Measurements from ENCODE around the gene HIKESHI.
"Not testable (repeated sequence)": the region's sequence is repeated elsewhere in the genome, so short reads cannot be mapped to it uniquely, and the experiment has no call there.

HIKESHI gene

GRCh38 chr11:86302092-86302793 lies at the start of gene HIKESHI:
Gene HIKESHI (plus strand): TSS chr11:86302240. CDS start chr11:86302449, 209 bp downstream.
- DNase-seq = peak; percentile 76 to 89

- no peak for DNase-seq
Measured at GRCh38 chr11:86255896-86256295, 46.1 kb upstream of the HIKESHI start.

- DNase-seq = no peak
Measured at GRCh38 chr11:86256608-86257007, 45.4 kb upstream of the HIKESHI start.

GRCh38 chr11:86257446-86257845 lies 44.6 kb upstream of the HIKESHI start:
- DNase-seq = no peak

DNA sequence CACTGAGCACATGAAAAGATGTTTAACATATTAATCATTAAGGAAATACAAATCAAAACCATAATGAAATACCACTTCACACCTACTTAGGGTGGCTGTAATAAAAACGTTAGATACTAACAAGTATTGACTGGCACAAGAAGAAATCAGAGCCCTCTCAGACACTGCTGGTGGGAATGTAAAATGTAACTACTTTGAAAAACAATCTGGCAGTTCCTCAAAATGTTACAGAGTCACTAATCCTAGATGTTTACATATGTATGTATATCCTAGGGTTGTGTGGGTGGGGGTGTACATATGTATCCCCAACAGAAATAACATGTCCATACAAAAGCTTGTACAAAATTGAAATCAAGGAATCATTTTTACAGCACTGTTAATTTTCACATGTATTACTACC lies 42.3 kb upstream of the HIKESHI start:
- no peak for DNase-seq

DNA sequence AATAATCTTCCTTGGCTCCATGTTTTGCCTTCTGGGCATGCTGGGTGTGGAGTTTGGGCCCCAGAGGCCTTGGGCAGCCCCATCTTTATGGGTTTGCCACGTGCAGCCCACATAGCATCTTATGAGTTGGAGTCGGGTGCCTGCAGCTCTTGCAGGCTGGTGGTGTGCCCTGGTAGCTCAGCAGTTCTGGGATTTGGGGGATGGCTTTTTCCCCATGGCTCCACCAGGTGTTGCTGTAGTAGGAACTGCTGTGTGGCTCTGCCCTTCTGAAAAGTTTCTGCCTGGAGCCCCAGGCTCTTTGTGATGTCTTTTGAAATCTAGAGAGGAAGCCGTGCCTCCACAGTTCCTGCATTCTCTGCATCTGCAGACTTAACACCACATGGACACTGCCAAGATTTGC lies 40.7 kb upstream of the HIKESHI start:
- DNase-seq = no peak

DNA sequence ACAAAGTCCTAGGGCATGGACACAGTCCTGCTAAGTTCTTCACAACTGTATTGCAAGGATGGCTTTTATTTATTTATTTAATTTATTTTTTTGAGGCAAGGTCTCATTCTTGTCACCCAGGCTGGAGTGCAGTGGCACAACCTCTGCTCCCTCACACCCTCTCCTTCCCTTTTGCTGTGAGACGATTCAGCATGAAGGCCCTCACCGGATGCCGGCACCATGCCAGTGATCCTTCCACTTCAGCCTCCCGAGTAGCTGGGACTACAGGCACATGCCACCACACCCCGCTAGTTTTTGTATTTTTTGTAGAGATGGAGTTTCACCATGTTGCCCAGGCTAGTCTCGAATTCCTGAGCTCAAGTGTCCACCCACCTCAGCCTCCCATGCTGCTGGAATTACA lies 39.7 kb upstream of the HIKESHI start:
- no peak for DNase-seq

- DNase-seq = no peak
Measured at GRCh38 chr11:86264649-86265048, 37.4 kb upstream of the HIKESHI start.

DNA sequence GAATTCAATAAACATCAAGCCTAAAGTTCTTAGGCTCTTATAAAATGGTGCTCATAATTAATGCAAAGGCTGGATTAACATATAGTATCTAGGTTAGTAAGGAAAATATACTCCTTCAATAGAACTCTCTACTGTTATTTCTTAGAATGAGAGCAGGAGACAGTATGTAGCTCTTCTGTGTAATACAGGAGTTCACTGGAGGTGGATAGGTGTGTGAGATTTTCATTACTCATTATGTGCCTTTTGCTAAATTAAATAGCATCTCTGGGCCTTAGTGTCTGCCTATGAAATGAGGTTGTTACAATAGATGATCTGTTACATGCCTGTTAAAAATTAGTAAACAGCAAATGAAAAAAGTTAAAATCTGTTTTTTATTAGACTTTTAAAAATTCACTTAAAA lies 36.8 kb upstream of the HIKESHI start:
- no peak for DNase-seq

DNA sequence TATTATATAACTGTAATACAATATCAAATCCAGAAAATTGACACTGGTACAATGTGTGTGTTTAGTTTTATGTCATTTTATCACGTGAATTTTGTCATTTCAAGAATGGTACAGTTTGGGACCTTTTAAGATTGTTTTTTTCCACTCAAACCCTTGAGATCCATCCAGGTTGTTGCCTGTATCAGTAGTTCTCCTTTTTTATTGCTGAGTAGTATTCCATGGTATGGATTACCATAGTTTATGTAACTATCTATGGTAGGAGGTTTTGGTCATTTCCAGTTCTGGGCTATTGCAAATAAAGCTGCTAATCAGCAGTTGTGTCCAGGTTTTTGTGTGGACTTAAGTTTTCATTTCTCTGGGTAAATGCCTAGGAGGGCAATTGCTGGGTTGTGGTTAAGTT lies 32.4 kb upstream of the HIKESHI start:
- no peak for DNase-seq

- DNase-seq = no peak
Measured at GRCh38 chr11:86274503-86274902, 27.5 kb upstream of the HIKESHI start.

DNA sequence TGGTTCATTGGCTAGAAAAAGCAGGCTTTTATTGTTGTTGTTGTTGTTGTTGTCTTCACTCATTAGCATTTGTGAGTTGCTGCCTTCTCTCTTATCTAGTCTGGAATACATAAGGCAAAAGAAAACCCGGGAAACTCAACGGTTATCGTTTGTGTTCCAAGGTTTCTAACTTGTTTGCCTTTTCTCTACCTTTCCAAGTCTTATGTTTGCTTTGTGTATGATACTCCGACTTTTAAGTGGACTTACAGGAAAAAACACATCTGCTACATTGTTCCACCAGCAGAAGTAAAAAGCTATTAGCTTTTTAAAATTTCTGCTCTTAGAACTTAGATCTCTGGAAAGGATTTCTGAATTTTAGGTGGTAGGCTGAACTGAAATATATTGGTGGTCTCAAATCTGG lies 27.0 kb upstream of the HIKESHI start:
- no peak for DNase-seq

DNA sequence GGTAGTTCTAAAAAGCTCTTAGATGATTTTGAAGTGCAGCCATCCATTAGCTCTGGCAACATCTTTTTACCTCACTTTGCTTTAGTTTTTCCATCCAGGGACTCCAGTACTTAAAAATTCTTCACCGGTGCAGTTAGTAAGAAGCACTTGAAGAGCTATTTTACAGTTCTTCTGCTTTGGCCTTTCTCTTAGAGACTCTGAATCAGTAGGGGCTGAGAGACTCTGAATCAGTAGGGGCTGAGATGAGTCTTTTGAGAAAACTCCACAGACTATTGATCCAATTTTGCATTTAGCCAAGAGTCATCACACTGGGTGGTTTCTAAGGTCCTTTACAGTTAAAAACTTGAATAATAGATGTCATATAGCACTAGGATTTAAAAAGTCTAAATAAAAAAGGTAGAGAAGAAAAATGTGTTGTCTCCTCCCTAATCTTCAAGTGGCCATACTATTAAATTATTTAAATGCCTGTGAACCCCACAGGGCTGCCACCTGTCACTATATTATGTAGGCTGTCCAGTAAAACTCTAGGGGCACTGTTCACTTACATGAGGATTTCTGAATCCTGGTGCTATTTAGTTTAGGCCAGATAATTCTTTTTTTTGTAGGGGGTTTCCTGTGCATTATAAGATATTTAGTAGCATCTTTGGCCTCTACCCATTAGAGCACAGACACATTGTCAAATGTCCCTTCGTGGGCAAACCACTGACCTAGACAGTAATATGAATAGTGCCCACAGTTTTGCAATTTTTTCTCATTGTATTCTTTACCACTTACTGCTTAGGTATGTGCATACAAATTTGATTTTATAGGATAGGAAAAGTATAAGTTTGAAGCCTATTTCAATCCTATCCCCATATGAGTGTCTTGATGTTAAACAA lies 26.3 kb upstream of the HIKESHI start:
- no peak for DNase-seq

GRCh38 chr11:86277741-86278140 lies 24.3 kb upstream of the HIKESHI start:
- DNase-seq = no peak

- no peak for DNase-seq
Measured at GRCh38 chr11:86278226-86278625, 23.8 kb upstream of the HIKESHI start.

DNA sequence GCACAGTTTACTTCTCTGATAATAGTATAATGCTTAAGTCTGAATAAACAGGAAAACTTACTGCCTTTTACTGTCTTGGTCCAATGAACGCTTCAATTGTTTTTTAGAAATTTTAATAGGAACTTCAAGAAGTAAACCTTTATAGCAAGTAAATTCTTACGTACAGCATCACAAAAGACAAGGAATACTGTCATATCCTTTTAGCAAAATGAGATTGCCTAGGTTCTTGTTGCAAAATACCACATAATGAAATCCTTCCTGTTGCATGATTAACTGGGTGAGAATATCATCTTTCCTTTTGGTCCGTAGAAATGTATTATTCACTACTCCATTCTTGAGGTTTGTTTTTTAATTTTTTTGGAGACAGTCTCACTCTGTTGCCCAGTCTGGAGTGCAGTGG lies 22.3 kb upstream of the HIKESHI start:
- DNase-seq = no peak

- no peak for DNase-seq
Measured at GRCh38 chr11:86287468-86287796, 14.6 kb upstream of the HIKESHI start.

DNA sequence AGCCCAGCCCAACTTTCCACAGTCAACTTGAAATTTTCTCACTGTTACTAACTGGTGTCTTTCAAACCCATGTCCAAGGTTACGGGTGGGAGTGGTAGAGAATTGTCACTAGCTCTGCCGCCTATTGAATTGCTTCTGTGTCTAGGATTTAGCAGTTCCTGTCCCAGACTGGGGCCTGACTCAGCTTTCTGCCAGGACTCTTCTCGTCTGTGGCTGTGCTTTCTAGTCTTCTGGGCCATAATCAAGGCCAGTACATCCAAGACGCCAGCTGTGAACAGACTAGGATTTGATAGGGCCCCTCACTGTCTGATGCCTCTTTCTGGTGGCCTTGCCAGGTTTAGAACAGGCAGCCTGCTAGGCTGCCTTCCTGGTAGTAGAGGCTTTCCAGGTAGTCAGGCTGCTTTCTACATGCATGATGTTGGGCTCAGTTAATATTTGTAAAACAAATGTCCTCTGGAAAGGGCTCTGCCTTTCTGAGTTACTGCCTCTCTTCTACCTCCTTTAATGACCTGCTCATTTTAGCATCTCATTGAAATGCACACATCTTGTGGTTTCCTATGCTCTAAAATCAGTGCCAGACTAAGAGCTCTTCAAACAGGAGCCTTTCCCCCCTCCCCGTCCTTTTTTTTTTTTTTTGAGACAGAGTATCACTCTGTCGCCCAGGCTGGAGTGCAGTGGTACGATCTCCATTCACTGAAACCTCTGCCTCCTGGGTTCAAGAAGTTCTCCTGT lies 13.1 kb upstream of the HIKESHI start:
- DNase-seq = no peak

GRCh38 chr11:86289508-86290280 lies 12.3 kb upstream of the HIKESHI start:
- not testable (repeated sequence) for DNase-seq

- DNase-seq = peak in 1 of 2 donors; percentile 46
Measured at GRCh38 chr11:86291466-86292262, 10.4 kb upstream of the HIKESHI start.

- no peak for DNase-seq
Measured at GRCh38 chr11:86292912-86293616, 9.0 kb upstream of the HIKESHI start.
